ENCODE data around the gene CLDN25.

GRCh38 chr11:113764527-113765219 lies 14.9 kb upstream of the CLDN25 start:
- TF ChIP-seq CTCF (IDR thresholded peaks at IDR 0.05), result no peak
- TF ChIP-seq POLR2AphosphoS5 (IDR thresholded peaks at IDR 0.05; ENCODE audit: low read depth, low read length), result no peak
- TF ChIP-seq REST (IDR thresholded peaks at IDR 0.05; ENCODE audit: insufficient read depth in 1 of 2, low read depth in 2 of 2, low read length in 1 of 2), result no peak
- TF ChIP-seq SIN3A (IDR thresholded peaks at IDR 0.05; ENCODE audit: borderline replicate concordance, insufficient read depth, low read depth, low read length), result no peak
- no peak for TF ChIP-seq TCF7L2 (IDR thresholded peaks at IDR 0.05; ENCODE audit: low read depth, low read length)

Measured in Panc1 (cell line).